HG03135 (cell line): ENCODE data around the gene RRP36.

Source experiments
- ATAC-seq: cut with Tn5 transposase; IDR thresholded peaks from one replicate; pipeline ENCODE4 v1.9.1; 2021; ENCODE audit warnings: mild to moderate bottlenecking, moderate library complexity; ENCODE audit not compliant: unreplicated experiment

RRP36 gene

GRCh38 chr6:43060755-43061633 lies 39.6 kb downstream of the RRP36 start:
- no peak for ATAC-seq

DNA sequence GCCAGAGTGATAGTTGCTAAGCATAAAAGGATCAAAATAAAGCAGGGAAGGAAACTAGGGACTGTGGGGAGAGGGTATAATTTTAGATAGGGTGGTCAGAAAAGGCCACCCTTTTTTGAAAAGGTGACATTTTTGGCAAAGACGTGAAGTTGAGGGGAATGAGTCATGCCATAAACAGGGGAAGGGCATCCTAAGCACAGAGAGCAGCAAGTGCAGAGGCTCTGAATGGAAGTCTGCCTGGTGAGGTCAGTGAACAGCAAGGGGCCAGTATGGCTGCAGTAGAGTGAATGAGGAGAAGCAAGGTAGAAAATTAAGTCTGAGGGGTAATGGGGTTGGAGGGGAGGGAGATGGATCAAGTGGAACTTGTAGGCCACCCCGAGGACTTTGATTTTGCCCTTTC lies 40.4 kb downstream of the RRP36 start:
- ATAC-seq = no peak

GRCh38 chr6:43062818-43063217 lies 41.4 kb downstream of the RRP36 start:
- no peak for ATAC-seq

DNA sequence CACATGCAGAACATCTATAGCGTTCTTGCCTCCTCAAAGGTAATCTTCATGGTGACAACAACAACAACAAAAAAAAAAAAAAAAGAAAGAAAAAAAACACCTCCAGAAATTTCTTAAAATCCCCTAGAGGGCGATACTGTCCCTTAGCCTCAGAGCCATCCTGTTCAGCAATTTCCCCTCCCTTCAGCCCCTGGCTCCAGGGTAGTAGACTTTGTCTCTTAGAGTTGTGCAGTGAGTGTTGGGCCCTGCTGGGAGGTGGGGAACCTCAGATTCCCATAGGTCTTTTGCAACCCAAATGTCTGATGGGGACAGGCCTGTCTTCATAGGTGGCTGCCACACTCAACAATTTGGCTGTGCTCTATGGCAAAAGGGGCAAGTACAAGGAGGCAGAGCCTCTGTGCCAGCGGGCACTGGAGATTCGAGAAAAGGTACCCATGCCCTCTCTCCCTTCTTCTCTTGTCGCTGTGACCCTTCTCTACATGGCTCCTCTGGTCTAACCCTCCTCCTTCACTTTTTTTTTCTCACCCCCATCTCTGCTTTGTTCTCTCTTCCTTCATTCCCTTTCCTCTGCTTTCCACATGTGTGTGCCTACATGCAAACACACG lies 48.7 kb downstream of the RRP36 start:
- ATAC-seq = no peak

DNA sequence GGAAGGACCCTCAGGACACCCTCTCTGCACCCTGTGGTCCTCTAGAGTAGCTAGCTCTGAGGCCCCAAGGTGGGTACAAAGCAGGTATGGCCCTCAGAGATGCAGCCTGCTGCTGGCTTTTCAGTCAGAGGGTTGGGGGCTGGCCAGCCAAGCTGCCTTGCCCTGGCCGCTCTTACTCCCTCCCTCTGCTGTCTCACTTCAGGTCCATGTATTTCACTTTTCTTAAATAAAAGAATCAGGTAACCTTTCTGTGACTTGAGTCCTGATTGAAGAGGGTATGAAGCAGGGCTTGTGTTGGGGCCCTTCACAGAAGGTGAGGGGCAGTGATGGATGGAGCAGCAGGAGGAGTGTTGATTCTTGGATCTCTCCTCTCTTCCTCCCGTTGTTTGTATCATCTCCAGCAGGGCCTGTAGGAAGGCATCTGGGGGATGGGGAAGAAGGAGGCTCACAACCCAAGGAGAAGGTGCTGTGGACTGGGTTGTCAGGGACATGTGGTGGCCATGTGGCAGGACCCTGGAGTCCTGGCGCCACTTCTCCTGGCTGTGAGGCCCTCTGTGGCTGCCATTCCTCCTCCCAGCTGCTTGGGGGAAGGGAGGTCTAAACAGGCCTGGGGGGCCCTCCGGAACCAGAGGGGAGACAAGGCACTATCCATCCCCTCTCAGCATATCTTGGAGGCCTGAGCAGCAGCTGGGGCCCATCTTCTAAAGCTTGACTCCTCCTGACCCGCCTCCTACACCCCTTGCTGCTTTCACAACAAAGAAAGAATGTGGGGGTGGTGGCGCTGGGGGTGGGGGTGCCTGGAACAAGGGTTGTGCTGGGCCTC lies 53.6 kb downstream of the RRP36 start:
- ATAC-seq = no peak

DNA sequence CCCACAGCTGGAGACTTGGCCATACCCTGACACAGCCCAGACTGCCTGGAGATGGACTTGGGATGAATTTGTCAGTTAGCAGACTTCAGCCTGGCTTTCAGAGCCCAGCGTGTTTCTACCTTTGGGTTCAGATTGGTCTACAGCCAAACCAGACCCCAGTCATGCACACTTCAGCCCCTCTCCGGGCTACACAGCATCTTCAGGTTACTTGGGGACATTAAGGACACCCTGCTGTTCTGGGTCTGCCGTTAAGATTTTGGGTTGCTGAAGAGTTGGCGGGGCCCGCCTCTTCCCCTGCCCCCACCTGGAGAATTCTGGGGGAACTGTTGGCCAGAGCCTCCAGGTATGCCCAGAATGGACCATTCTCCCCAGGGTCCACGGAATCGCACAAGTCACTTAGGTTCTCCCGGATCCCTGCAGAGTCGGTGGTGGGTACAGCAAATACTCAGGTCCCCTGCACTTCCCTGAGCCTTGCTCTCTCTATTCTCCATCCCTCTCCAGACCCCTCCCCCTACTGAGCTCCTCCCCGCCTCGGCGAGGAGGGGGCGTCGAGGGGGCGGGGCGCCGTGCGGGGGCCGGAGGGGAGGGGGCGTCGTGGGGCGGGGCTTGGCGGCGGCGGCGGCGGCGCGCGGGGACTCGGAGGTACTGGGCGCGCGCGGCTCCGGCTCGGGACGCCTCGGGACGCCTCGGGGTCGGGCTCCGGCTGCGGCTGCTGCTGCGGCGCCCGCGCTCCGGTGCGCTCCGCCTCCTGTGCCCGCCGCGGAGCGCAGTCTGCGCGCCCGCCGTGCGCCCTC lies 54.4 kb downstream of the RRP36 start, which contains the start of gene PTK7:
Gene PTK7 (plus strand): TSS at position 645 of the 794 bp plus-strand sequence. CDS start 175 bp downstream, outside the sequence.
- ATAC-seq = no peak

GRCh38 chr6:43076464-43077332 lies 55.3 kb downstream of the RRP36 start:
- ATAC-seq = no peak

DNA sequence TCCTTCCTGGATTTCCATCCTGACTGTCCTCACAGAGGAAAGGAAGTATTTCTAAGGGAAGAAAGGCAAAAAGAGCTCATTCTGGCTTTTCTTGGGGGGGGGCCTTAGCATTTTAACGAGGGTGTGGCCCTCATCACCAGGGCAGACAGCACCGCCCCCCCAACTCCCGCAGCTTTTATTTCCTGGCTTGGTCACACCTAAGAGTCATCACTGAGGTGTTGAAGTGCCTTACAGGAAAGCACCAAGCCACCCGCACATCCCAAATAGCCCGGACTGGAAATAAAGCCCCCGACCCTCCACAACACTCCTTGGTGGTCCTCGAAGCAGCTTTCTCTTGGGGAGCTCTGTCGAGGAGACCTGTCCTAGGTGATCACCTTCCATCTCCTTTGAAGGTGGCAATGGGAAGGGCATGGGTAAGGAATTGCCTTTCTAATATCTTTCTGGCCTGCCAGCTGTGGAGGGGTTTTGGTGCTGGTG lies 55.9 kb downstream of the RRP36 start:
- ATAC-seq = no peak

DNA sequence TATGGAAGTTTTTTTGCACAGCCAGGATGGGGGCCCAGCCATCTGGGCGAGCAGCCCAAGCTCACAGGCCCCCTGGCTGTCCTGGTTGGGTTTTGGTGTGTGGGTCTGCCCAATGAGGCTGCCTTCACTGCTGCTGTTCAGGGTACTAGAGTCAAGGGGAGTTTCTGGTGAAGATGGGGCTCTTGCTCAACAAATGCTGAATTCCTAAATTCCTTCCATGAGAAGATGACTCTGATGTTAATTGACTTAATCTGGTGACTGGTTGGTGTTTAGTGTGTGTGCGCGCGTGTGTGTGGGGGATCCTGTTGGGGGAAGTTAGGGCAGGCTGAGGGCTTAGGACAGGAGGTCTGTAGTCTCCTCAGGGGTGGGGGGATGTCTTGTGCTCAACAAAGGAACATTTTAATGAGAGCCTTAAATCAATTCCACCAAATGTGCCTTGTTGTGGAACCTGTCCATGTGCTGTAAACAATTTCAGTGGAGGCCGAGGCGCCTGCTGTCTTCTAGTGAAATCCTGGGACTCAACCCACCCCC lies 56.6 kb downstream of the RRP36 start:
- no peak for ATAC-seq

DNA sequence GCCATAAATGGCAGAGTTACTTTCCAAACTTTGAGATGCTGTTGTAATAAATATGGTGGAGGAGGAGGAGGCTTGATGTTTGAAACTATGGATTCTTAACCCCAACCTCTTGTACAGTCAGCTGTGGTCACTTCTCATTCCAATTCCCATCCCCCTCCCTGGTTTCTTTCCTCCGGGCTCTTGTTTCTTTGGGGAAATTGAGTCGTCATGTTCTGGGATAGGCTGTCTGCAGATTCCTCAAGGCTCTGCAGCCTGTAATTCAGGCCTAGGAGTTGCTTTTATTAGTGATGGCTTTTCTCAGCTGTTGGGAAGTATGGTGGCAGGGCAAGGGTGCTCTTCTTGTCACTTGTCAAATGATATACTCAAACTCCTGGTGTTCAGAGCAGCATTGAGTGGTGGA lies 57.3 kb downstream of the RRP36 start:
- no peak for ATAC-seq
